GM19468 (cell line): Measurements from ENCODE around the gene BBS4.
A peak's percentile ranks its signal among the peaks of the same experiment; 100 is the strongest.

Experiments used
- ATAC-seq: cut with Tn5 transposase; IDR thresholded peaks from one replicate; pipeline ENCODE4 v1.9.1; 2021; ENCODE audit warnings: mild to moderate bottlenecking, moderate library complexity, moderate number of reproducible peaks; ENCODE audit not compliant: unreplicated experiment; ENCODE audit errors: extremely low read depth

Gene BBS4

GRCh38 chr15:72754096-72754495 lies 68.1 kb downstream of the BBS4 start:
- no peak for ATAC-seq

DNA sequence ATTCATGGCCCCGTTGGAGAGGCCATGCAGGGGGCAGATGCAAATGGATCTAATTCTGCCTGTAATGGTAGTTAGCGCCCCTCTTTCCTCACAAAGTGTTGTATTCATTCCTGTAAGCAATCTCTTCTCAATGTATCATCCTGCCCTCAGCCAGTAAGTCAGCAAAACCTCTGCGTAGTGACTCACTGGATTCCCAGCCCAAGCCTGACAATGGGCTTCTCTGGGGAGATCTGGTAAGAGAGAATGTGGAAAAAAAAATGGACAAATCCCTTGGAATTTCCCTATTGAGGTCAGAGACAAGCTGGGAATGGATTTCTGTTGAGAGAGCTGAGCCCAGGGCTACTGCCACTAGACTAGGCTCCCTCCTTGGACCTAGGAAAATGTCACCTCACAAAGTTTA lies 72.2 kb downstream of the BBS4 start:
- ATAC-seq, result no peak

DNA sequence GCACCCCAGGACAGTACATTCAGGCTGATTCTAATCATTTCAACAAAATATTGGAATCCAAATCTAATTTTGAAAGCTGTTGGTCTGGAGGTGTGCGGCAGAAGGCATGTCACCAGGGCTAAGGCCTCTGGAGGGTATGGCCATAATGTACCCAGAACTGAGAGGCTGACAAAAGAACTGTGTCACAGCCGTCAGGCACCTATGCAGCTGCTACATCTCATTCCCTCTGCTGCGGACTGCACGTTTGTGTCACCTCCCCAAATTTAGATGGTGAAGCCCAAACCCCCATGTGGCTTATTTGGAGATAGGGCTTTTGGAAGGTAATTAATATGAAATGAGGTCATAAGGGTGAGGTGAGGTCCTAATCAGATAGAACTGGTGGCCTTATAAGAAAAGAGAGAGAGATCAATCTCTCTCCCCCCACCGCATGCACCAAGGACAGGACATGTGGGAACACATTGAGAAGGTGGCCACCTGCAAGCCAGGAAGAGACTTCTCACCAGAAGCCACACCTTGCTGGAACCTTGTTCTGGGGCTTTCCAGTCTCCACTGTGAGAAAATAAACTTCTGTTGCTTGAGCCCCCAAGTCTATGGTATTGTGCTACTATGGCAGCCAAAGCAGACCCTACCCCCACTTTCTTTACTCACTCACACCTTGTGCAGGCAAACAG lies 74.7 kb downstream of the BBS4 start:
- no peak for ATAC-seq

DNA sequence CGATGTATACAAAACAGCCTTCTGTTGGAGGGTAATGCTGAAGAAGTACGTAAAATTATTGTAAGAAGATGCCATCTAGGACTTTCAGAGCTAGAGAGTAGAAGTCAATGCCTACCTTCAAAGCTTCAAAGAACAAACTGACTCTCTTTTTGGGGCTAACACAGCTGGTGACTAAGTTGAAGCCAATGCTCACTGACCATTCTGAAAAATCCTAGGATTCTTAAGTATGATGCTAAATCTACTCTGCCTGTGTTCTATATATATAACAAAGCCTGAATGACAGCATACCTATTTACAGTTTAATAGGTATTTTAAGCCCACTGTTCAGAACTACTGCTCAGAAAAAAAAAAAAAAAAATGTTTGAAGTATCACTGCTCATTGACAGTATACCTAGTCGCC lies 78.6 kb downstream of the BBS4 start:
- no peak for ATAC-seq

DNA sequence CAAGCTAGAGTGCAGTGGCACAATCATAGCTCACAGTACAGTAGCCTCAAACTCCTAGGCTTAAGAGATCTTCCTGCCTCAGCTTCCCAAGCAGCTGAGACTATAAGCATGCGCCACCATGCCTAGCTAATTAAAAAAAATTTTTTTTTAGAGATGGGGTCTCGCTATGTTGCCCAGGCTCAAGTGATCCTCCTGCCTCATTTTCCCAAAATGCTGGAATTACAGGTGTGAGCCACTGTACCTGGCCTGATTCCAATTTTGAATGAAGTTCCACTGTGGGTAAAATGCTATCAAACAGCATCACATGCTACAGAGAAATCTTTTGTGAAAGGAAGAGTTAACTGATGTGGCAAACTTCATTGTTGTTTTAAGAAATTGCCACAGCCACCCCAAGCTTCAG lies 80.0 kb downstream of the BBS4 start:
- ATAC-seq, result no peak

- ATAC-seq, result no peak
Measured at GRCh38 chr15:72766780-72767179, 80.8 kb downstream of the BBS4 start.

GRCh38 chr15:72770673-72771328 lies 84.8 kb downstream of the BBS4 start:
- ATAC-seq, result no peak

- ATAC-seq, result no peak
Measured at GRCh38 chr15:72771329-72771725, 85.3 kb downstream of the BBS4 start.

DNA sequence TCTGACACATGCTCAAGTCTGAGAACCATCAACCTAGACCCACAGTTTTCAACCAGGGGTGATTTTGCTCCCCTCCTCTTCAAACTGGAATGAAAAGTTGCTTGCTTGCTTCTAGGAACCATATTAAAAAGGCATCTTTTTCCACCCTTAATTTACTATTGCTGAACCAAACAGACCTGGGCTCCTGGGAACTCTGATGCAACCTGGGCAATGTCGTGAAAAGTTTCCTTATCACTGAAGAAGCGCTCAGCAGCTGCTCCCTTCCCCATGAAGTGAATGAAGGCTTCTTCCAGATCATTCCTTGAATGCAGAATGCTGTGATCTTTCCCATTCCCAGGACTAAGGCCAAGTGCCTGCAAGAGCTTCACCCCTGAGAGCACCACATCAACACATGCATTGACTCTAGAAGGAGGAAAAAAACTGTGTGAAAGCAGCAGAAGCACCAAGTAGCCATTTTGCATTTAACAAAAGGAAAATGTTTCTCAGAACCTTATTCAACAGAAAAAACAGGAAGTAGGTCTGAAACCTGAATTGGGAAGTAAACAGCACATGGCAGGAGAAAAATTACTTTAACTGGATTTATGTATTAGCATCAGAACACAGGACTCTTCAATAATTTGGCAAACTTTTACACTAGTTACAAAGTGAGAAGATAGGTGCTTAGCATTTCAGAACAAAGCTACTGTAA lies 88.8 kb downstream of the BBS4 start:
- no peak for ATAC-seq

DNA sequence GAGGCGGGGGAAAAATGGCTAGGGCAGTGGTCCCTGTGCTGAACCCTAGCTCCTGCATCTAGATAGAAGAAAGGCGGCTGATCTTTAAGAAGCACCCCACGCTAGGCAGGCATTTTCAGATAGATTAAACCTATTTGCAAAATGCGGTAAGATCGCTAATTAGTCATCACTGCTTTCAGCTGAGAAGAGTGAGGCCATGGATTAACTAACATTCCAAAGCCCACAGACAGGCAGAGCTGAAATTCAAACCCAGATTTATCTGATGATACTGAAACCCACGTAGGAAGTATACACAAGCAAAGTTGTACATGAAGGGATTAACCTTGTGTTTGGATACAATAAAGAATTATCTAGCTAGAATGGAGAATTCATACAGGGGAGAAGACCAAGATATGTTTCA lies 92.8 kb downstream of the BBS4 start:
- ATAC-seq, result no peak

- no peak for ATAC-seq
Measured at GRCh38 chr15:72781631-72782030, 95.6 kb downstream of the BBS4 start.

DNA sequence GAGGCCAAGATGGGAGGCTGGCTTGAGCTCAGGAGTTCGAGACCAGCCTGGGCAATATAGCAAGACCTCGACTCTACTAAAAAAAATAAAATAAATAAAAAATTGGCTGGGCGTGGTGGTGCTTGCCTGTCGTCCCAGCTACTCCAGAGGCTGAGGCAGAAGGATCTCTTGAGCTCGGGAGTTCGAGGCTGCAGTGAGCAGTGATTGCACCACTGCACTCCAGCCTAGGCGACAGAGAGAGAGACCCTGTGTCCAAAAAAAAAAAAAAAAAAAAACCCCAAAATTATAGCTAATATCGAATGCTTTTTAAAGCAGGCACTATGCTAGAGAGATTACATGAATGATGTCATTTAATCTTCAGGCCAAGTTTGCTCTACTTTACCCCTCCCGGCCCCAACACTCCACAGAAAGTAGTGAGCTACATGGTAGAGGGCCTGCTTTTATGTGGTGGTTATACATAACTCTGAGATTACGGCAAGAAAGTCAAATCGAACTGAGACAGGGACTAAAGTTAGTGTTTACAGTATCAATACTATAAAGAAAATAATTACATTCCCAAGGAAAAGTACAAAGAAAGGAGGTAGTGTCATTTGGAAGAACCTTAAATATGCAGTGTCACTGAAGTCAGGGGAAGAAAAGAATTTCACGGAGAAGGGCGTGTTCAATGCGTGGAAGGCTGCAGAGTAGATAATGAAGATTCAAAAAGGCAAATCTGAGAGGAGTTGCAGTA lies 96.4 kb downstream of the BBS4 start:
- ATAC-seq, result no peak

DNA sequence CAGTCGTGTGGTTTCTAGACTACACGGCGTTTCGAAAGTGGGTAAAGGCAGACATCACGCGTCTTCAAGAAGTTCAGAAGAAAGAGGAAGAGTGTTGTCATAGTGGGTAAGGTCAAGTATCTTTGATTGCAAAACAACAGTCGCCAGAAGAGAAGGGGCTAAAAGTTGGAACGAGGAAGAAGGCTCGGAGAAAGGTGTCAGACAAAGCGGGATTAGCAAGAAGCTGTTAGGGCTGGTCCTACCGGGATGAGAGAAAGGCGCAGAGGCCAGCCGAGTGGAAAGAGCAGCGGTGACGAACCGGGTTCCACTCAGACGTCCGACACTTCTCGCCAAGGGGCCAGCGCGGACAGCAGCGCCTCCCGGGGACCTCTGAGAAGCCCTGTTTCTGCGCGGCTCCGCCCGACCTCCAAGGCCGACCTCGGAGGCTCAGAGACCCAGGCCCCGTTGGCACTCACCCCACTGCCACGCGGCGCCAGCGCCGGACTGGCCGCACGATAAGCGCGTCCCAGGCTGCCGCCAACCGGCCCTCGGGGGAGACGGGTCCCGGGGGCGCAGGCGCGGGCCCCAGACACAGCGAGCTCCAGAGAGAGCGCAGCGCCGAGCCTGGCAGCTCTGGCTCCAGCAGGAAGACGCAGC lies 97.1 kb downstream of the BBS4 start:
- ATAC-seq, result no peak

DNA sequence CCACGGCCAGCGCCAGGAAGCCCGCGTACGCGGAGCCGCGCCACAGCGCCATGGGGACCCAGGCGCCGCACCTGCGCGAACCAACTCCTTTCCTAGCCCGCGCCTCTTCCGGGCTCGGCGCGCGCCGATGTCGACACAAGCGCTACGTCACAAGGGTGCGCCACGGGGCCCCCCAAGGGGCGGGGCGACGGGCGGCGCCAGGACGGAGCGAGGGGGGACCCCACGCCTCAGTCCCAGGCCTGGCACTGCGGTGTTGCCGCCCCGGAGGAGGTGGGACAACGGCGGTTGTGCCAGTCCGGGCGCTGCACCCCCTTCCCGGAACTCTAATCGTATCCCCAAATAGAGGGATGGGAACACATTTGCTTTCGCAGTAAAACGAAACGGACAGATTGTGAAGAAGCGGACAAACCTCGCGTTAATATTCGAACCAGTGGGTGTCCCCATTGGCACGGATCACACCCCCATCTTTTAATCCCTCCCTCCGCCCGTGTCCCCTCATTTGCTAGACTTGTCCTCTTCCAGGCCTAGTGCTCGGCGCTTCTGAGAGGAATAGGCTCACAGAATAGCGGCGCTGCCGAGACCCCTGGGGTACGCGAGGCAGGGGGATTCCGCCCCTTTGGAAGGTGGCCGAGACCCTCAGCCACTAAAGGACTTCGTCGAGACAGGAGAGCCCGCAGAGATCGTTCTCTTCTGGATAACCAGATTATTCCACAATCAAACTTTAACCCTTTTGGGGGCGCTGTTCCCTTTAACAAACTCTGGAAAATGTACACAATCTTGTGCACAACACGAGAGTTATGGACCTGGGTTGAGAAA lies 97.8 kb downstream of the BBS4 start, which contains the start of gene ADPGK:
ADPGK (minus strand) TSS at position 119 of the 816 bp plus-strand sequence; CDS start at position 52, 67 bp downstream.
- ATAC-seq, result peak; percentile 80

- no peak for ATAC-seq
Measured at GRCh38 chr15:72784456-72784876, 98.5 kb downstream of the BBS4 start.

DNA sequence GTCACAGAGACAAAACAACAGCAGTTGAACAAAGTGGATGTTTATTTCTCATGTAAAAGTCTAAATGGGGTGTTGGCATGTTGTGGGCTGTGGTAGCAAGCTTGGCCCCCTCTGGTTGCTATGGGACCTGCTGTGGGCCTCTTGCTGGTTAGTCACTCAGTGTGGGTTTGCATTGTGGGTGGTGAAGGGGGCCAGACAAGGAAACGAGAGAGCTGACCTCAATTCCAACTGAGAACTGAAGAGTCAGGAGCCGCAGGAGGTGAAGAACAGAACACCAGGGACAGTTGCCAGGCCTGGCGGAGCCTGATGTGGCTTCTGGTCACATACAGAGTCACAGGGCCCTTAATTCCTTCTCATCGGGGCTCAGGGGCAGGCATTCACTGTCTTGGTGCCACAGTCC lies 99.4 kb downstream of the BBS4 start:
- no peak for ATAC-seq

DNA sequence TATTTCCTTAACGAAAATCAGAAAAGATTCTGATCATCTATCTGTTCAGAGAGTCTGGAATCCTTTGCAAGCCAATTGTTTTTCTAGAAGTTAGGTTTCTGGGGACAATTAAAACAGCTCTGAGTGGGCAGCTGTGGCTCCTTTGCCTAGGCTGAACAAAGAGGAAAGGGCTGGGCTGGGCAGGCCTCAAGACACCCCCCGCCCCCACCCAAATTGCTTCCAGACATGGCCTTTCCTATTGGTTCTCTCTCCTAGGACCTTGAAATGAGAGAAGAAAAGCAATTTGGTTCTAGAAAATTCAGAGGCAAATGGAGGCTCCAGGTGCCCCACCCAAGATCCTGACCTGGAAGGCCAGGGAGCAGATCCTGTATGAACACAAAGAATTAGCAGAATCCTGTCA lies 99.8 kb downstream of the BBS4 start:
- ATAC-seq, result no peak

DNA sequence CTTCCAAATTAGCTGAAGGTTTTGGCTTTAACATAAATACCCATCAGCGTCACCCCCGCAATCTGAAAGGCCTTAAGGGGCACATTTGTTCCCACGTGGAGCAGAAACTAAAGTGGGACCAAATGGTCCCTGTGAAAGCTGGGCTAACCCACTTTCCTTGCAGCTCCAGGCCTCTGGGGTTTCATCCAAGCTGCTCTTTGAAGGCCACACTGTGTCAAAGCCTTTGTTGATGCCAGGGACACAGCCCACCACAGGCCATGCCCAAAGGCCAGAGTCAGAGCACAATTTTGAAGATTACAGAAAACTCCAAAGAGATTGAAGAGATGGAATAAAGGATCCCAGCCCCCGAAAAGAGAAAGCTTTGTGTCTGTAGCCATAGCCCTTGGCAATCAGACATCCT lies 100.2 kb downstream of the BBS4 start:
- ATAC-seq, result no peak

GRCh38 chr15:72786676-72787345 lies 100.8 kb downstream of the BBS4 start:
- ATAC-seq, result no peak
